ENCODE data around the gene OR13C8.

GRCh38 chr9:104553261-104553660 is 15.7 kb upstream of the OR13C8 start:
- TF ChIP-seq CTCF (IDR thresholded peaks at IDR 0.05; ENCODE audit: borderline replicate concordance, extremely low read depth, low read length, poor library complexity, severe bottlenecking) (no peak), EZH2 (IDR thresholded peaks at IDR 0.05; ENCODE audit: borderline replicate concordance, low read depth, low read length, severe bottlenecking) (no peak)
